ENCODE measurements around the gene PFDN1.
"Not testable (repeated sequence)": the region's sequence is repeated elsewhere in the genome, so short reads cannot be mapped to it uniquely, and the experiment has no call there.

PFDN1 gene

DNA sequence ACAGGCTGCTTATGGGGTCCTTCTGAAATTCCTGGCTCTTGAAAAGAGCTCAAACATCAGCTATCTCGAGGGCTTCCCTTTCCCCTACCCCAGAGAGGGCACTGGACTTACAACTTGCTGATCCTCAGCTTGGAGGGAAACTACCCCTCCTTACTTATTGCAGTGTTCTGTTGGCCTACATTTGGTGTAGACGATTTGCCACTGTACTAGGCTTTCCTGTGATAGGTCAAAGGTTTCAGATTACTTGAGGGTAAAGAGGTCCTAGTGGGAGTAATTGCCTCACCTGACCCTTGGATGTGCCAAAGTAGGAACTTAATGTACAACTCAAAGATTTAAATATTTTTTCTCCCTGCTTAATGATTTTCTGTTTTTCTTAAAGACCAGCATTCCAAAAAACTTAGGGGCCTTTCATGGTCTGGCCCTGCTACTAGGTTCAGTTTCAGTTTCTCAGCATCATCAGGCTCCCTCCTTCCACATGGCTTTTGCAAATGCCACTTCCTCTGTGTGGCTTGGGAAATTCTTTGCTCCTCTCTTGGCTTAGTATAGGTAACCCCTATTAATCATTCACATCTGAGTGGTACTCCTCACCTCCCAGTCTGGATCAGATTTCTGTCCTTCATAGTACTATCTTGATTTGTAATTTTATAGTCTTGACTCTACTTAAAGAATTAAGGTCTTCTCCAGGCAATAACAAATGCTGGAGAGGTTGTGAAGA lies 95.5 kb downstream of the PFDN1 start:
- no peak for DNase-seq

DNA sequence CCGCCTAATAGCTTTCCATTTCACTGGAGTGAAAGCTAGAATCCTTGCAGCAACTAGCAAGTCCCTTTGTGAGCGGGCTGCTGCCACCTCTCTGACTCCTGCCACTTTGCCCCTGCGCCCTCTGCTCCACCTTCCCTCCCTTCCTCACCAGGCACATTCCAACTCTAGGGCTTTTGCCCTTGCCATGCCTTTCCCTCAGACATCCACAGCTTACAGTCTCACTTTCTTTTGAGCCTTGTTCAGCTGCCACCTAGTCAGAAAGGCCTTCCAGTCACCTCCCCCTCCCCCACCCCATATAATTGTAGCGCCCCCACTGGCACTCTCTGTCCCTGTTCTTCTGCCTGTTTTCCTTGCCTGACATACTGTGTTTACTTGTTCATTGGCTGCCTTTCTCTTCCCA lies 96.9 kb downstream of the PFDN1 start:
- no peak for DNase-seq

DNA sequence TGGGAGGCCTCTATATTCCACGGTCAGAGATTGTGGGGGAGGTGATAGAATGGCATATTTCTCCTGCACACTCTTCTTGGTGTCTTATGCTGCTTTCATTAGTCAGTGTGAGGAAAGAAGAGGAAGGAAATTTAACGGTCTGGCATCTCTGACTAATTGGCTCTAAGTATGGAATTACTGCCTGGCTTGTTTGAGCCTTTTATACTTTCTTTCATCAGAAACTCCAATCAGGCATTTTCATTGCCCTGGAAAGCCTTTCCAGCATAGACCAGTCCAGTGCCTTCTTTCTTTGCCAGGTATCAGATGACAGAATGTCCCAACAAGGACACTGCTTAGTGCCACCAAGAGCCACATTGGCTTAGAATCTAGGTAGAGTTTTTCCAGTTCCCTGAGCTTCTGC lies 97.7 kb downstream of the PFDN1 start:
- no peak for DNase-seq

DNA sequence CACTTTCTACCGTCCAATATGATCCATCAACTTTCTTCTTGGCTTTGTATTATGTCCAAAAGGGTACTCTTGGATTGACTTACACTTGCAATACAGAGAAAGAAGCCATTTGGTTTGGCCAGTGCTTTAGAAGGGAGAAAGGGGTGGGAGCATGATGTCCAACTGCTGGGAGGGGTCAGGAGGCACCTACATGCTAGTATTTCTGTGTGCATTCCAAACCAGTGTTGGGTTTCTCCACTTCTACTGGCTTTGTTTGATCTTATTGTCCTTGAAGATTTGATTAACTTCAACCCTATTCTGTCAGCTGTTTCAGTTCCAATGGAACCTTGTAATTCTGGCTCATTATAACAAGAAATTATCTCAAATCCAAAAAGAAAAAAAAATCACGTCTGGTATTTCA lies 100.3 kb downstream of the PFDN1 start:
- DNase-seq, result no peak

DNA sequence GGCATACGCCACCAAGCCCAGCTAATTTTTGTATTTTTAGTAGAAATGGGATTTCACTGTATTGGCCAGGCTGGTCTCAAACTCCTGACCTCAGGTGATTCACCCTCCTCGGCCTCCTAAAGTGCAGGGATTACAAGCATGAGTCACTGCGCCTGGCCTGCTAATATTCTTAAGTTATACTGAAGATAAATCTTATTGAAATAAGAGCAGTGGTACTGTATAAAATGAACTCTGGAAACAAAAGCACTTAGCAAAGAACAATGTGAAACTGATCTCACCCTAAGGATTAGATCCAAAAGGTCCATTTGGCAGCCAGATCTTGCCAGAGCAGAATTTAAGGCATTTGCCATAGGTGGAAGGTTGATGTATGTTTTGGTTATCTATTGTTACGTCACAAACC lies 100.8 kb downstream of the PFDN1 start:
- no peak for DNase-seq

DNA sequence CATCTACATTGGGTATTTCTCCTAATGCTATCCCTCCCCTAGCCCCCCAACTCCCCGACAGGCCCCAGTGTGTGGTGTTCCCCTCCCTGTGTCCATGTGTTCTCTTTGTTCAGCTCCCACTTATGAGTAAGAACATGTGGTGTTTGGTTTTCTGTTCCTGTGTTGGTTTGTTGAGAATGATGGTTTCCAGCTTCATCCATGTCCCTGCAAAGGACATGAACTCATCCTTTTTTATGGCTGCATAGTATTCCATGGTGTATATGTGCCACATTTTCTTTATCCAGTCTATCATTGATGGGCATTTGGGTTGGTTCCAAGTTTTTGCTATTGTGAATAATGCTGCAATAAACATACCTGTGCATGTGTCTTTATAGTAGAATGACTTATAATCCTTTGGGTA lies 104.0 kb downstream of the PFDN1 start:
- not testable (repeated sequence) for DNase-seq

DNA sequence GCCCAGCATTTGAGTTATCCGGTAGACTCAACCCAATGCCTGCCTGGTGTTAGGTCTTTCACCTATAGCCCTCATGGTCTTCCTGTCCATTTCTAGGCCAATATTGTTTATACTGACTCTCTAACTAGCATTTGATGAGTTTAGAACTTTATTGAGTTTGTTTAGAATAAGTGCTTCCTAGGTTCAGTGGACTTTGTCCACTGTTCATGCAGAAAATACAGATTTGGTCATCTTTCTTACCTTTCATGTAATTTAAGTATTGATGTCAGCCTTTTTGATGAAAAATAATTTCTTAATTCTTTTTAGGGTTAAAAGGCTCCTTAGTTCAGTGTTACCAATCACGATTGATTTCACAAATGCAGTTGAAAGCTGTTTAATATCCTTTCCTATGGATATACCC lies 105.9 kb downstream of the PFDN1 start:
- DNase-seq, result no peak

DNA sequence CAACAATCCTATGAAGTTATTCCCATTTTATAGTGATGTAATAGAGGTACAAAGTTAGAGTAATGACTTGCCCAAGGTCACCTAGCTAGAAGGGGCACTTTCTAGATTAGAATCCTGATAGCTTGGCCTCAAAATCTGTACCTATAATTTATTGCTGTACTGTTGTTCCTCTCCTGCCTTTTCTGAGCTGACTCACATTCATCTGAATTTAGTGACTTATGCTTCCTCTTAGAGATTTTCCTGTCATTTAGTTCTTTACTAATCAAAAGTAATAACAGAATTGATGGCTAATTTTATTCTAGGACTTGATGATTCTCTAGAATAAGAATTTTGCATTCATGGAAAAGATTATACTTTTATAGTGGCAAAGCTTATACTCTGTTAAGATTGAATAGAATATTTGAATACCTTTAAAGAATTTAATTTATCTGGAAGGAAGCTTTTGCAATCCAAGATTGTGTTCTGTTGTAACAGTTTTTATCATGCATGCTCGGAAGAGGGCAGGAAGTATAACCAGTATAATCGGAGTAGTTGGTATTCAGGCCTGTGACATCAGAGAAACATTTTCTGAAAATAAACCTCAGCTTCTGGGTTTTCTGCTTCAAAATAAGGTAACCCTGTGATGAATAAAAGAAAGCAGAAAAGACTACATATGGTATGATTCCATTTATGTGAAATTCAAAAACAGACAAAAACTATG lies 106.6 kb downstream of the PFDN1 start:
- DNase-seq, result no peak

All from activated CD4-positive, alpha-beta T cell treated with anti-CD3 and anti-CD28 coated beads, Interleukin-10, Interleukin-2, amounts not matched to agents 100 ng/mL and 50 ng/mL, durations not matched to agents 16 hours and 8 hours (primary cell).